Uterus (tissue), 2 donors: ENCODE measurements around the gene HLX.

Experiments
- CTCF ChIP-seq, 4 experiments: fragments of 200-600 bp in 2 of 4; fragments of 450-650 bp in 2 of 4; sonication (generic) in 2 of 4; IDR thresholded peaks; one replicate each; pipeline ENCODE4 v1.5.1; 2016 to 2019; ENCODE audit warnings: antibody characterized with exemption in 4 of 4, mild to moderate bottlenecking in 2 of 4, moderate library complexity in 1 of 4
- POLR2A ChIP-seq, 2 donors: fragments of 450-650 bp; IDR thresholded peaks; one replicate each; pipeline ENCODE4 v1.6.1; 2016; ENCODE audit warnings: antibody characterized with exemption in 2 of 2, mild to moderate bottlenecking in 1 of 2, moderate library complexity in 1 of 2

- no peak for TF ChIP-seq CTCF (IDR thresholded peaks at IDR 0.05)
- no peak for TF ChIP-seq POLR2A (IDR thresholded peaks at IDR 0.05)
Observed at GRCh38 chr1:220894025-220894923, 15.0 kb downstream of the HLX start.
